IMR-90 (cell line): Measurements from ENCODE around the gene SLC9B1. TPM values are rescaled to one million over a fixed set of nuclear protein-coding genes. Genes with fewer than 3 reads are reported as not detected.

ENCODE experiments used
- ATAC-seq: fragments of 200-7000 bp; cut with Tn5 transposase; 2 replicates; pipeline ENCODE4 v1.9.1; 2020; ENCODE audit warnings: low read depth, mild to moderate bottlenecking, moderate library complexity
- BruUV-seq: library from RNA; stranded (reverse); fragments of 400-500 nt; replicated peaks from 2 replicates; lab custom pipeline; 2021; lab: Mats Ljungman, UMichigan
- CTCF ChIA-PET: fragments of 300-600 bp; formaldehyde crosslinking; extraction: SDS; loops from one replicate; lab custom pipeline; 2021; ENCODE audit warnings: antibody characterized with exemption; lab: Yijun Ruan, JAX
- POLR2A ChIA-PET: fragments of 300-600 bp; sonication (Branson Sonifier 250); formaldehyde crosslinking; loops from one replicate; lab custom pipeline; 2022; ENCODE audit warnings: antibody characterized with exemption; ENCODE audit not compliant: unreplicated experiment; lab: Charles Lee
- DNase-seq: peaks from one replicate; pipeline ENCODE4 v3.0.0; 2013
- H2AFZ ChIP-seq: replicated peaks from 2 replicates; pipeline ENCODE3; 2013; ENCODE audit warnings: low read length, mild to moderate bottlenecking; ENCODE audit not compliant: poor library complexity
- H2AK5ac ChIP-seq: 2 replicates; pipeline ENCODE4 v1.6.1; 2013; ENCODE audit warnings: low read depth, low read length, inconsistent platforms
- H2AK9ac ChIP-seq: replicated peaks from 2 replicates; pipeline ENCODE3; 2013; ENCODE audit warnings: mild to moderate bottlenecking, low read depth, low read length, moderate library complexity; ENCODE audit not compliant: poor library complexity
- H2BK120ac ChIP-seq: 2 replicates; pipeline ENCODE4 v1.6.1; 2013; ENCODE audit warnings: low read depth, low read length, inconsistent platforms
- H2BK15ac ChIP-seq: 3 replicates; pipeline ENCODE4 v1.6.1; 2013; ENCODE audit warnings: low read depth, low read length, inconsistent platforms
- H2BK20ac ChIP-seq: 2 replicates; pipeline ENCODE4 v1.6.1; 2013; ENCODE audit warnings: low read depth, mild to moderate bottlenecking, inconsistent platforms, low read length, moderate library complexity
- H2BK5ac ChIP-seq: 2 replicates; pipeline ENCODE4 v1.6.1; 2013; ENCODE audit warnings: mild to moderate bottlenecking, low read depth, low read length, inconsistent platforms; ENCODE audit not compliant: poor library complexity, severe bottlenecking
- H3K14ac ChIP-seq: replicated peaks from 2 replicates; pipeline ENCODE4 v1.6.1; 2013; ENCODE audit warnings: low read depth, low read length, inconsistent platforms
- H3K18ac ChIP-seq: 2 replicates; pipeline ENCODE4 v1.6.1; 2013; ENCODE audit warnings: low read depth, low read length, control low read depth
- H3K23ac ChIP-seq: 2 replicates; pipeline ENCODE4 v1.6.1; 2013; ENCODE audit warnings: low read depth, low read length, inconsistent platforms
- H3K27ac ChIP-seq: 2 replicates; pipeline ENCODE4 v1.5.1; 2013; ENCODE audit warnings: mild to moderate bottlenecking, control low read depth, low read length; ENCODE audit not compliant: insufficient read depth
- H3K27me3 ChIP-seq: 2 replicates; pipeline ENCODE4 v1.6.1; 2013; ENCODE audit warnings: low read length; ENCODE audit not compliant: control insufficient read depth, insufficient read depth
- H3K36me3 ChIP-seq: 2 replicates; pipeline ENCODE4 v1.6.1; 2013; ENCODE audit warnings: low read length, mixed read lengths; ENCODE audit not compliant: control insufficient read depth, insufficient read depth
- H3K4ac ChIP-seq: 2 replicates; pipeline ENCODE4 v1.6.1; 2013; ENCODE audit warnings: low read depth, low read length, inconsistent platforms
- H3K4me1 ChIP-seq: 2 replicates; pipeline ENCODE4 v1.6.1; 2013; ENCODE audit warnings: low read length, mixed read lengths; ENCODE audit not compliant: control insufficient read depth, insufficient read depth
- H3K4me2 ChIP-seq: 2 replicates; pipeline ENCODE4 v1.6.1; 2013; ENCODE audit warnings: low read depth, mild to moderate bottlenecking, control low read depth, low read length, moderate library complexity
- H3K4me3 ChIP-seq: 2 replicates; pipeline ENCODE4 v1.5.1; 2013; ENCODE audit warnings: low read depth, mild to moderate bottlenecking, control low read depth, low read length, moderate library complexity; ENCODE audit not compliant: insufficient read depth
- H3K56ac ChIP-seq: 2 replicates; pipeline ENCODE4 v1.6.1; 2013; ENCODE audit warnings: low read length, inconsistent platforms; ENCODE audit not compliant: insufficient read depth; ENCODE audit errors: extremely low read depth
- H3K79me1 ChIP-seq, 2 experiments: 2 replicates each; pipeline ENCODE4 v1.6.1; 2013; ENCODE audit warnings: low read length in 2 of 2, inconsistent platforms in 1 of 2, low read depth in 1 of 2
- H3K9ac ChIP-seq: 2 replicates; pipeline ENCODE4 v1.6.1; 2013; ENCODE audit warnings: low read depth, low read length, control low read depth
- H3K9me1 ChIP-seq: 2 replicates; pipeline ENCODE4 v1.6.1; 2013; ENCODE audit warnings: low read length, inconsistent platforms; ENCODE audit not compliant: insufficient read depth
- H3K9me3 ChIP-seq: 2 replicates; pipeline ENCODE4 v1.6.1; 2013; ENCODE audit warnings: low read length; ENCODE audit not compliant: control insufficient read depth, insufficient read depth
- H4K20me1 ChIP-seq: 2 replicates; pipeline ENCODE4 v1.6.1; 2013; ENCODE audit warnings: low read length, inconsistent platforms; ENCODE audit not compliant: insufficient read depth
- H4K5ac ChIP-seq: 2 replicates; pipeline ENCODE4 v1.6.1; 2013; ENCODE audit warnings: mild to moderate bottlenecking, low read depth, low read length, control low read depth
- H4K8ac ChIP-seq, 2 experiments: 2 replicates each; pipeline ENCODE4 v1.6.1; 2013; ENCODE audit warnings: low read depth in 2 of 2, low read length in 2 of 2, control low read depth in 1 of 2, inconsistent platforms in 1 of 2
- H4K91ac ChIP-seq: 2 replicates; pipeline ENCODE4 v1.6.1; 2013; ENCODE audit warnings: low read depth, low read length, inconsistent platforms; ENCODE audit not compliant: insufficient read depth
- MAFK ChIP-seq: IDR thresholded peaks from 2 replicates; pipeline ENCODE4 v1.6.1; 2012; ENCODE audit warnings: low read depth, low read length, improper control_type of control experiment
- SMC3 ChIP-seq: fragments of 150-350 bp; IDR thresholded peaks from 2 replicates; pipeline ENCODE4 v1.6.1; 2016; ENCODE audit warnings: low read depth, mild to moderate bottlenecking, antibody characterized with exemption, low read length, moderate library complexity
- WGBS, 2 experiments: methylation state at CpG; one replicate each; pipeline versions ENCODE4 v1.1.5 to v1.1.7; 2013; ENCODE audit warnings: missing lambda C conversion rate in 2 of 2; ENCODE audit not compliant: insufficient read length in 1 of 2; ENCODE audit errors: extremely low coverage in 2 of 2; 5-methylcytosine and 5-hydroxymethylcytosine counted together
- dilution Hi-C: fragments of 300-500 bp; cut with HindIII; formaldehyde crosslinking; loops from one replicate; pipeline ENCODE4 v1.14.3; 2018; ENCODE audit warnings: low sequenced_read_pairs; ENCODE audit not compliant: unreplicated experiment
- in situ Hi-C: fragments of 300-500 bp; cut with MboI; formaldehyde crosslinking; loops from 3 replicates; pipeline ENCODE4 v1.14.3; 2019; ENCODE audit warnings: low sequenced_read_pairs, inconsistent platforms, mixed read lengths
- intact Hi-C: fragments of 100-400 bp; cut with micrococcal nuclease; formaldehyde crosslinking; loops from 2 replicates; pipeline ENCODE4 v1.10.0; 2022
- polyA plus RNA-seq, 3 experiments: library from polyadenylated mRNA; depleted of rRNA; stranded (reverse); fragments of >200 nt; gene quantifications; 2 replicates each; pipeline ENCODE4 v1.2.3, GENCODE V29; 2012; ENCODE audit warnings: low replicate concordance in 1 of 3
- total RNA-seq: library from RNA; depleted of rRNA; stranded (reverse); fragments of >200 nt; gene quantifications from 2 replicates; pipeline ENCODE4 v1.2.3, GENCODE V29; 2012

SLC9B1 gene
- total and polyA plus RNA-seq, 2 of the 4 experiments (the other 2 are of a cell fraction) = 0.07 to 0.18 TPM

DNA sequence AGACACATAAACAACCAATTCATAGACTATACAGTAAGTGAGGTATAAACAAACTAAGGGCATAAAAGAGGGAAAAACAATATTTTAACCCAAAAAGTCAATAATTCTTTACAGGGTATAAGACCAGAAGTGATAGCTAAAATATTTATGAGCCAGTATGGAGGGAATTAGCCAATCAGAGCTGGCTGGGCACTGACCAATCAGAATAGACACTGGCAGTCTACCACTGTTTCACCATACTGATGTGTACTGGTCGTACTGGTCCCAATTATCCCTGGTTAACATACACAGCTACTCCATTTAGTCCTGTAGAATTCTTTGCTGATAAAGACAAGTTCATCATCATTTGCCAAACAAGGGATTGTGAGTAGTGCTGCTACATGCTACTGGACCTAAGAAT, 9.8 kb upstream of the SLC9B1 start:
- intact Hi-C loops = no loop called here

More for the DNA sequence above, 9.8 kb upstream of the SLC9B1 start:
- H4K5ac ChIP-seq = no peak overlapping the region
- dilution Hi-C loops (no loop called here), in situ Hi-C loops (no loop called here)
- BruUV-seq = no TSS peak
- no peak overlapping the region for H3K4me2 ChIP-seq
- H3K9me1 ChIP-seq = no peaks in the 10 kb centered on the region
- no peak overlapping the region for H3K14ac ChIP-seq
- H3K9me3 ChIP-seq = no peaks in the 10 kb centered on the region
- TF ChIP-seq MAFK (no peak), SMC3 (no peak)
- H3K4me3 ChIP-seq = no peak overlapping the region
- H3K79me1 ChIP-seq = no peaks in the 10 kb centered on the region
- H4K8ac ChIP-seq = no peak overlapping the region
- no peak overlapping the region for H2AK9ac ChIP-seq
- no peaks in the 10 kb centered on the region; the same call in 1 of the 2 replicates for H3K36me3 ChIP-seq
- DNase-seq (no peak), ATAC-seq (no peak)
- no peak overlapping the region for H2AK5ac ChIP-seq
- no peak overlapping the region for H4K91ac ChIP-seq
- H2BK5ac ChIP-seq = no peak overlapping the region
- H3K4me1 ChIP-seq = no peaks in the 10 kb centered on the region
- no peak overlapping the region for H2BK15ac ChIP-seq
- no peak overlapping the region for H3K9ac ChIP-seq
- H3K18ac ChIP-seq = no peak overlapping the region
- ChIA-PET CTCF (interaction anchor here (0.6 to 1.5 kb wide), 2 partner anchors 17 to 172 kb away, joined by 4 read pairs; no protein-coding TSS in a partner anchor), POLR2A (no interaction called here)
- H2AFZ ChIP-seq = no peak overlapping the region
- no peak overlapping the region for H2BK120ac ChIP-seq
- no peaks in the 10 kb centered on the region for H3K27me3 ChIP-seq
- no peak overlapping the region for H3K23ac ChIP-seq
- H4K20me1 ChIP-seq = no peaks in the 10 kb centered on the region
- no CpG with 5 or more reads among the region's 1 CpG for WGBS, 2 experiments
- H2BK20ac ChIP-seq = no peak overlapping the region
- H3K56ac ChIP-seq = no peak overlapping the region
- no peak overlapping the region for H3K27ac ChIP-seq
- H3K4ac ChIP-seq = no peak overlapping the region
